ENCODE measurements around the gene AP2B1.

AP2B1 gene

DNA sequence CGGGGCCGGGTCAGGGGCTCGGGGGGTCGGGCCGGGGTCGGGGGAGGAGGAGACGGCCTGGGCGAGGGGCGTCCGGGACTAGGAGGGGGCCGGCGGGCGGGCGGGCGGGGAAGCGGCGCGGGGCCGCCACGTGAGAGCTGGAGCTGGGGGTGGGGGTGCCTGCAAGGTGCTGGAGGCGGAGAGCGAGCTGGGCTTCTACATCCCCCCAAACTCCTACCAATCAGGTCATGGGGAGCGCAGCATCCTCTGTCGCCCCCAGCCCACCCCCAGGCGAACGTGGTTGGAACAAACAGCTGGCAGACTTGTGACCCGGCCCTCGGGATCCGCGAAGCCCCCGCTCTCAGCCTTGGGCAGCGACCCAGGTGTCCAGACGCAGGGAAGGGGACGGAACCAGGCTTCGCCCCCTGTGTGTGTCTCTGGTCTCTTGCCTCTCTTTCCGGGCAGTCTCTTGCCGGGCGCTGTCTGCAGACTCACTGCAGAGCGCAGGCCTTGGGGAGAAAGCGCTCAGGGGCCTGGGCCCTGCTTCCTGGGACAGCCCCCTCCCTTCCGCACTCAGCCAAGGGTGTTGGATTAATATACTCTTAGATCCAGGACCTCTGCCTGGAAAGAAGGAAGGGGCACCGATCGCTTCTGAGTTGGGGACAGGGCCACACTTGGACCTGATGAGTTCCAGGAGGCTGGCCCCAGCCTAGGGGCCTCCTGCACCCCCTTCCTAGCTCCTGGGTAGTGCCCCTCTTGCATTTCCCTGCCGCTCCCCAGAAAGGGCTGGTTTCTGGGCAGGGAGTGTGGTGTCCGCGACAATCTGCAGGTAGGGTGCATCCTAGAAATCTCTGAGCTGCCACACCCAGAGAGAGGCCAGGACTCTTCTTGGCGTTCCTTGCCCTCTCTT is 145.0 kb downstream of the AP2B1 start:
- no peak for DNase-seq

GRCh38 chr17:35732806-35733136 is 145.6 kb downstream of the AP2B1 start:
- no peak for DNase-seq

- DNase-seq: no peak
Measured at GRCh38 chr17:35733366-35733765, 146.2 kb downstream of the AP2B1 start.

DNA sequence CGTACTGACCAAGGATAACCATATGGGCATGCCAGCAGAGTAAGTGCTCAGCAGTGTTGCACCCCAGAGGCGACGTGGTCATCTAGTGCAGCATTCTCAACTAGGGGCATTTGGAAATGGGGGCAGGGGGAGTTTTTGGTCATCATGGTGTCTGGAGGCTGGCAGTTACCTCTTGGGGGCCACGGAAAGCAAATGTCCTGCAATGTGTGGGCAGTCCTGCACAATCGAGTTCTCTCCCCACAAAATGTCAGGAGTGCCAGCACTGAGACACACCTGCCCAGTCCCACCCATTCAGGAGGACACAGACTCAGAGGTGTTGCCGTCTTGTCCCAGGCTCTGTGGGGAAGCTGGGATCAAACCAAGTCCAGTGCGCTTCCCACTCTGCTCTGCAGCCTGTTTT is 147.3 kb downstream of the AP2B1 start:
- DNase-seq: no peak

DNA sequence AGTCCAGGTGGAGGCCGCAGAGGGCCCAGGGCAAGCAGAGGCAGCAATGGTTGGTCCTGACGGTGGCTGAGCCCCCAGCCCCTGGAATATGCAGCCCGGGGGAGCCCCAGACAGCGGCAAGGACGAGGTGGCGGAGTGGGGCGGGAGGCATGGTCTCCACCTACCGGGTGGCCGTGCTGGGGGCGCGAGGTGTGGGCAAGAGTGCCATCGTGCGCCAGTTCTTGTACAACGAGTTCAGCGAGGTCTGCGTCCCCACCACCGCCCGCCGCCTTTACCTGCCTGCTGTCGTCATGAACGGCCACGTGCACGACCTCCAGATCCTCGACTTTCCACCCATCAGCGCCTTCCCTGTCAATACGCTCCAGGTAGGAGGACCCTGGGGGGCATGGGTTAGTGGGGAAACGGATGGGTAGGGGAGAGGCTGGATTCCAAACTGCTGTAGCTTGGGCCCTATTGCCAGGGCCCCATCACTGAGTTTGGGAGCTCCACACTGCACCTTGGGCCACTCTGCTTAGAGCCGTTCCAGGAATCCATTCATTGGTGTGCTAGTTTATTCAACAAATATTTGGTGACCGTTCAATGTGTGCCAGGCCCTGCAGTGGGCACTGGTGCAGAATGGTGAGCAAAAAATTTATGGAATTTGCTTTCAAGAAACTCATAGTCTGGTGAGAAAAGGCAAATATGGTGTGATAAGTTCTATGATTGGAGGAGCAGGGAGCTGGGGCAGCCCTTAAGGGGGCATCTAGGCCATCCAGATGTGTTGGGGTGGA is 148.1 kb downstream of the AP2B1 start:
- no peak for DNase-seq

DNA sequence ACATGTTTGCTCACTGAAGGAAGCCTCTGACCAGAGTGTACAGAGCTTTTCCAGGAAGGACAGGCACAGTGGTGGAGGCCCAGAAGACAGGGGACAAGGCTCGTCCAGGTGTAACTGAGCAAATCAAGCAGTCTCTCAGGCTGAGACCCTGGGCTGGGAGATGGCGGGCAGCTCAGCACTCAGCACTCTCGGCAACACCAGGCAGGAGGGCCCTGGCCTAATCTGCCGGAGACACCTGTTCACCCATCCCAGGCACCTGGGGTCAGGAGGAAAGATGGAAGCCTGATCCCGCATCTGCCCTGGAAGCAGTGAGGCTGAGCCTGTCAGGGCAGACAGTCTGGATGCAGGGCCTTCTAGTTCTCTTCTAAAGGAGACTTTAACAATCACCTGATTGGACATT is 149.1 kb downstream of the AP2B1 start:
- no peak for DNase-seq

GRCh38 chr17:35738519-35739133 is 151.5 kb downstream of the AP2B1 start:
- no peak for DNase-seq

DNA sequence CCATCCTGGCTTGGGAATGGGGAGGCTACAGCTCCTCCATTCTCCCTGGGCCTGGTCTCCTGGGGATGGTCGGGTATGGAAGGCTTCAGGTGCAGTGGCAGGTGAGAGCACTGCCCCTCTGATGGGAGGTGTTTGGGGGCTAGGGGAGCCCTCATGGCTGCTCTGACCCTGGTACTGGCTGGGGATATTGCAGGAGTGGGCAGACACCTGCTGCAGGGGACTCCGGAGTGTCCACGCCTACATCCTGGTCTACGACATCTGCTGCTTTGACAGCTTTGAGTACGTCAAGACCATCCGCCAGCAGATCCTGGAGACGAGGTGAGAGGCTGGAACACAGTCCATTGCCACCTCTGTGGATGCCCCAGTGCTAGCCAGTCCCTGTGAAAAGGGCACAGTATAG is 153.1 kb downstream of the AP2B1 start:
- no peak for DNase-seq

DNA sequence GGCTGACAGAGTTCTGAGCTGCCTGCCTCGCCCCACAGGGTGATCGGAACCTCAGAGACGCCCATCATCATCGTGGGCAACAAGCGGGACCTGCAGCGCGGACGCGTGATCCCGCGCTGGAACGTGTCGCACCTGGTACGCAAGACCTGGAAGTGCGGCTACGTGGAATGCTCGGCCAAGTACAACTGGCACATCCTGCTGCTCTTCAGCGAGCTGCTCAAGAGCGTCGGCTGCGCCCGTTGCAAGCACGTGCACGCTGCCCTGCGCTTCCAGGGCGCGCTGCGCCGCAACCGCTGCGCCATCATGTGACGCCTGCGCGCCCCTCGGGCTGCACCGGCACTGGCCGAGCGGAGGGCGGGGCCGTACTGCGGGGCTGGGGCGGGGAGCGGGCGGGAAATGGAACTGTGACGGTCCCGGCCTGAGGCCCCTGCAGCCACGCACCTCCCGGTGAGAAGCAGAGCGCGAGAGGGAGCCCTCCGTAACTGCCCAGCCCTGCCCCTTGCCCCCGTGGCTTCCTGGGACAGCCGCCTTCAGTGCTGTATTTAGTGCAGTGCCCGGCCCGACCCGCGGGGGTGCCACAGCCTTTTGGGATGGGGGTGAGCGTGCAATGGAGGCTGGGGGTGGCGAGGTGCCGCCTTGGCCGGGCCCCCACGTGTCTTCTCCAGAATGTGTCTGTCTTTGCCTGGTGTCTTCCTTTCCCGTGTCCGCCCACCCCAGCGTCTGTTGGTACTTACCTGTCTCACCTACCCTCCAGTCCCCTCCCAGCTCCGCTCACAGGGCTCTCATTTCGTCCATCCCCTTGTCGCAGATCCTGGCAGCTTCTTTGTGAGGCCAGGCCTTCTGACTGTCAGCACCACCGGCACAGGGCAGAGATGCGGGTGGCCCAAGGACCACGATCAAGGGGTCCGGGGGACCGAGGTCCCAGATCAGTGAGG is 154.1 kb downstream of the AP2B1 start:
- DNase-seq: no peak

- DNase-seq: no peak
Measured at GRCh38 chr17:35742496-35742895, 155.4 kb downstream of the AP2B1 start.

GRCh38 chr17:35742896-35743477 is 155.9 kb downstream of the AP2B1 start:
- no peak for DNase-seq

DNA sequence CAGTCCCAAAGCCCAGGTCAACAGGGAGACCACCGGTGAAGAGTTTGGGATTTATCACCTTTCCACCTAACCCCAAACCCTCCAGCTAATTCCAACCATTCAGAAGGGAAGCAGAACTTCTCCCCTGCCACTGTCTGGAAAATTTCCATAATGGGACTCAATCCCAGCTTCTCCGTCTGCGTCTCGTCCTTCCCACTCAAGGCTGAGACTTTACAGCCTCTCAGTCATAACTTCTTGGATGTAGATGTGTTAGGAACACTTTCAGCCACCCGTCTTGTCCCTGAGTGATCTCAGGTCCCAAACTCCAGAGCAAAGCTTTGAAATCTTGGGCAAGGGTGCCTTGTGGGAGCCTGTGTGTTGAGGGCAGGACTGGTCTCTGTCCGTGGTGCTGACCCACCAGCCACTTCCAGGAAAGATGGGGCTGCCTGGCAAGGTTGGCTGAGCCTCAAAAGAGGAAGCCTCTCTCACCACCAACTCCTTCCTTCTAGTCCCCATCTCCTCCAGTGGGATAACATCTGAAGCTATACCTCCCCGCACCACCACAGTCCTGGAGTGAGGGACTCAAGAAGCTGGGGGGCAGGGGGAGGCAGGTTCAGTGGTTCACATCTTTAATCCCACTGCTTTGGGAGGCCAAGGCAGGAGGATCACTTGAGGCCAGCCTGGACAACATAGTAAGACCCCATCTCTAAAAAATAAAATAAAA is 156.7 kb downstream of the AP2B1 start:
- DNase-seq: no peak

GRCh38 chr17:35744830-35745229 is 157.7 kb downstream of the AP2B1 start:
- DNase-seq: no peak

- DNase-seq: no peak
Measured at GRCh38 chr17:35745246-35745645, 158.1 kb downstream of the AP2B1 start.

DNA sequence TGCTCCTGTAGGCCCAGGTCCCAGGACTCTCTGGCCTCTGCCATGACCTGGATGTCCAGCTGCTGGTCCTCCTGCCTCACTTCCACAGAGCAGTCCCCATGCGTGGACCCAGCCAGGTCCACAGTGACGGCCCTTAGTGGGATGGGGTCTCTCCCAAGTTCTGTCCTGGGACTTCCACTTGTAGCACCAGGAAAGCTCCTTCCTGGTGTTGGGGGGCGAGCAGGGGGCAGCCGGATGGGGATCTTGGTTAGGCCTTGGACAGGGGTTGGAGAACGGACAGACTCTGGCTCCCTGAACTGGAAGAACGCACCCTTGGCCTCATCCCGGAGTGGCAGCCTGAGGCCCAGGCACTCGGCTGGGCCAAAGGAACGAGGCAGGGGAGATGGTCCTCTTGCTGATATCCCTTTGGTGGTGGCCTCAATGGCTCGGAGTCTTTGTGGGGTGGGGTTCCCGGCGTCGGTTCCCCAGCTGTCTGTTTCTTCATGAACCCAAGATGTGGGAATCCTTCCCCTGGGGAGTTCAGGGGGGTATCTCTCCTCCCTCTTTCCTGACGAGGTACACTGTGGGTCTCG is 158.7 kb downstream of the AP2B1 start:
- DNase-seq: no peak

DNA sequence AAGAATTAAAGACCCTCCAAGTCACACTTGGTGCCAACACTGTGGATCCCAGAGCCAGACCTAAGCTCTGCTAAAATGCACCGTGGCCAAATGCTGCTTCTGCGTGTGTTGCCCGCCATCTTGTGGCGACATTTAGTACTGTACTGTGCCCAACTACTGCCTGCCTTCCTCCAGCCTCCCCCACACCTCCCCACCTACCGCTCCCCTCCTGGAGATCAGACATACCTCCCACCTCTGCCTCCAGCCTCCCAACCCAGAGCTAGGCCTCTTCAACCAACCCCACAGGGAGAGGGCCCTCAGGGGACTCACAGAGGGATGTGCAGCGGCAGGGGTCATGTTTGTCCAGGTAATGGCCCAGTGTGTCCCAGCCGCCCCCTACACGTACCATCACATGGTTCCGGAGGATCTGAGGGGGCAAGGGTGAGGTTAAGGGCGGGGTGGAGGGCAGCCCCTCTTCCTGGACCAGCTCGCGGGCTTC is 160.5 kb downstream of the AP2B1 start:
- peak; percentile 69 for DNase-seq

DNA sequence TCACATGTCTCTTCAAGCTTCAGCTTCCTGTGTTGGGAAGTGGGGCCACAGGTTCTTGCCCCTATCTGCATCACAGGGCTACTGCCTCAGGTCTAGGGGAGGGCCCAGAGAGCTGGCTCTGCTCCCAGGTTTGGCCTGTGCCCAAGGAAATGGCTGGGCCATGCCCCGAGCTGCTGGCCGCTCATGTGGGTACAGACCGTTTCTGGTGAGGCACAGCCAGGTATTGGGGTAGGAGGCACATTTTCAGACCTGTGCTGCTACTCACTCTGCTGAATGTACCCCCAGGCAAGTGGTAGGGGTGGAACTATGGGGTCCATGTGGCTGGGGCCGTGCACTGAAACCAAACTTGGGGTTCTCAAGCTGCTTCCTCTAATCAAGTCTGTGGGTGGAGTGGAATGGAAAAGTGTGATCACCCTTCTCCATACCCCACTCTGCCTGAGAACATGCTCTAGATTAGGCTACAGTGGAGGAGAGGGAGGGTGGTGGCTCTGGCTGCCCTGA is 161.3 kb downstream of the AP2B1 start:
- DNase-seq: no peak

GRCh38 chr17:35748979-35749378 is 161.9 kb downstream of the AP2B1 start:
- DNase-seq: no peak

DNA sequence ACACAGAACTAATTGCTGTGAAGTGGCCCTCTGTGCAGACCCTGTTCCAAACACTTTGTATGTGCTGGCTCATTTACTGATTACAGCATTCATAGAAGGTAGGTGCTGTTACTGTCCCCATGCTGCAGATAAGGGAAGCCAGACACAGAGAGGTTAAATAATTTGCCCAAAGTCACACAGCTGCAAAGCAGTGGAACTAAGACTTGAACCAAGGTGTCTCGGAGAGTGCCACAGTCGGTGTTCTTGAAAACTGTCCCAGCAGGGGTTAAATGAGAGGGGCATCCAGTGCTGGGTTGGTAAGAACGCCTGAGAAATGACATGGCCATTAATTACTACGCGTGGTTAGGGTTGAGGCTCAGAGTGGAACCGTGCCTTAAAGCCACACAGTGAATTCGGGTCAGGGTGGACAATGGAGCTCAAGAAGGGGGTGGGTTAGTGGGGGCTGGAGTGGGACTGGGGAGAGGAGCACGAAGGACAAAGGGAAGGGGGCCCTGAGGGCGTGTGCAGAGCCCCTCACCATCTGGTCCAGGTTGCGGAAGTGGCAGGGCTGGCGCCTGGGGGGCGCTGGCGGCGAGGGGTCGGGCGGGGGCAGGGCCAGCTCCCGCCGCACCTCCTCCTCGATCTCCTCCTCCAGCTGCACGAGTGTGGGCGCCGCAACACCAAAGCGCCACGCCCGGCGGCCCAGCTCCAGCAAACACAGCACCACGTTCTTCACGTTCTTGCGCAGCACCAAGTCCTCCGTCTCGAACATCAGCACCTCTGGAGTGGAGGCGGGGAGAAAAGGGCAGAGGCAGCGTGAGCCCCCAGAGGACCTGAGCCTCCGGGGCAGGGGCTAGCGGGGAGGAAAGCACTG is 162.7 kb downstream of the AP2B1 start:
- DNase-seq: no peak

Data from central memory CD4-positive, alpha-beta T cell (primary cell).